ENCODE measurements around the gene PRPF39. TPM values are rescaled to one million over a fixed set of nuclear protein-coding genes. Genes with fewer than 3 reads are reported as not detected.
A peak's percentile ranks its signal among the peaks of the same experiment; 100 is the strongest.

PRPF39 gene
- total and polyA plus RNA-seq, 2 of the 13 experiments (the other 11 are each of a cell fraction or from before 2014, with no cell fraction given) = 44.2 to 65.0 TPM

DNA sequence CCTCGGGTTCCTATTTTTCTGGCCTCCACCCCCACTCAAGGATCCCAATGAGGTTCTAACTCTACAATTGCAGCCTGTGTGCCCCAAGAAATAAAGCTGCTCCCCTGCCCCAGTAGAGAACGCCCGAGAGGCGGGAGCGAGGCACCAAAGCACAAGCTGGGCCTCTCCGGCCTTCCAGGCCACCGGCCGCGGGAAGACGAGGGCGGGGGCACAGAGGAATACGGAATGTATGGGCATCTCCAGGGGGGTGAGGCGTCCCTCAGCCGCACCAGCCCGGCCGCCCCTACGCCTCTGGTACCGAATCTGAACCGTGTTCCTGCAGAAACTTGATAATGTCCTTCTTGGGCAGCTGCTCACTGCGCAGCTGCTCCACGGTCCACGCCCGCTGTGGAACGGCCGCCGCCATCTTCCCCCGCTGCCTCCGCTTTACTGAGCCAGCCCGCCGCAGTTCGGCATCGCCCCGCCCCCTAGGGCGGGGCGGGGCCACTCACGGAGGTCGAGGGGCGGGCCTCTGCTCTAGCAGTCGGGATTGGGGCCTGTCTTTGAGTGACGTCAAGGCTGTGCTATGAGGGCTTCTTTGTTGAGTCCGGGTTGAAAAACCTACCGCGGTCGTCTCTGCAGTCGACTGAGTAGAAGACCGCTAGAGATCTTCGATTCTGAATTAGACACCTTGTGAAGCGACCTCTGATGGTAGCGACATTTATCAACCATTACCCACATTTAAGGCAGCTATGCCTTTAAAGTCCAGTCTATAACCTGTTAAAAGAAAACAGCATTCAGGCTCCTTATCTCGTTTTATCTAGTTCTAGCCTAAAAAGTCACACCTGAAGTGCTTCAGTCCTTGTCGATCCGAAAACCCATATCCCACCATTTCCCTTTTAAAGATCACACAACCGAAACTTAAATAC is 50.4 kb downstream of the PRPF39 start, which contains the start of gene FKBP3 (continued):
- no peak for TF ChIP-seq SUZ12 (IDR thresholded peaks at IDR 0.05; ENCODE audit: low read depth, low read length)
- no peak for TF ChIP-seq ATF4 (CRISPR knock-in tag; IDR thresholded peaks at IDR 0.05)
- TF ChIP-seq ZNF572 (CRISPR knock-in tag; IDR thresholded peaks at IDR 0.05) = no peak
- TF ChIP-seq ZNF354B (CRISPR knock-in tag; IDR thresholded peaks at IDR 0.05) = no peak
- TF ChIP-seq HNRNPK (IDR thresholded peaks at IDR 0.05; ENCODE audit: low read depth, low read length, poor library complexity, severe bottlenecking) = peak; percentile 21
- TF ChIP-seq, protein P1, sequence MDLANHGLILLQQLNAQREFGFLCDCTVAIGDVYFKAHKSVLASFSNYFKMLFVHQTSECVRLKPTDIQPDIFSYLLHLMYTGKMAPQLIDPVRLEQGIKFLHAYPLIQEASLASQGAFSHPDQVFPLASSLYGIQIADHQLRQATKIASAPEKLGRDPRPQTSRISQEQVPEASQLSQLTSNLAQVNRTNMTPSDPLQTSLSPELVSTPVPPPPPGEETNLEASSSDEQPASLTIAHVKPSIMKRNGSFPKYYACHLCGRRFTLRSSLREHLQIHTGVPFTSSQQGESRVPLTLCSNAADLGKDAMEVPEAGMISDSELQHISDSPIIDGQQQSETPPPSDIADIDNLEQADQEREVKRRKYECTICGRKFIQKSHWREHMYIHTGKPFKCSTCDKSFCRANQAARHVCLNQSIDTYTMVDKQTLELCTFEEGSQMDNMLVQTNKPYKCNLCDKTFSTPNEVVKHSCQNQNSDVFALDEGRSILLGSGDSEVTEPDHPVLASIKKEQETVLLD (CRISPR knock-in tag; IDR thresholded peaks at IDR 0.05; ENCODE audit: low read depth) = no peak
- TF ChIP-seq, protein P2, sequence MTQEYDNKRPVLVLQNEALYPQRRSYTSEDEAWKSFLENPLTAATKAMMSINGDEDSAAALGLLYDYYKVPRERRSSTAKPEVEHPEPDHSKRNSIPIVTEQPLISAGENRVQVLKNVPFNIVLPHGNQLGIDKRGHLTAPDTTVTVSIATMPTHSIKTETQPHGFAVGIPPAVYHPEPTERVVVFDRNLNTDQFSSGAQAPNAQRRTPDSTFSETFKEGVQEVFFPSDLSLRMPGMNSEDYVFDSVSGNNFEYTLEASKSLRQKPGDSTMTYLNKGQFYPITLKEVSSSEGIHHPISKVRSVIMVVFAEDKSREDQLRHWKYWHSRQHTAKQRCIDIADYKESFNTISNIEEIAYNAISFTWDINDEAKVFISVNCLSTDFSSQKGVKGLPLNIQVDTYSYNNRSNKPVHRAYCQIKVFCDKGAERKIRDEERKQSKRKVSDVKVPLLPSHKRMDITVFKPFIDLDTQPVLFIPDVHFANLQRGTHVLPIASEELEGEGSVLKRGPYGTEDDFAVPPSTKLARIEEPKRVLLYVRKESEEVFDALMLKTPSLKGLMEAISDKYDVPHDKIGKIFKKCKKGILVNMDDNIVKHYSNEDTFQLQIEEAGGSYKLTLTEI (CRISPR knock-in tag; conservative IDR thresholded peaks at IDR 0.05) = no peak
- no peak for TF ChIP-seq ZNF766 (CRISPR knock-in tag; IDR thresholded peaks at IDR 0.05; ENCODE audit: borderline replicate concordance)
- TF ChIP-seq ZSCAN21 (CRISPR knock-in tag; IDR thresholded peaks at IDR 0.05; ENCODE audit: borderline replicate concordance) = peak; percentile 69; the same call in 1 of the 2 replicates
- no peak for TF ChIP-seq NFAT5 (CRISPR knock-in tag; IDR thresholded peaks at IDR 0.05)
- TF ChIP-seq ZC3H4 (CRISPR knock-in tag; IDR thresholded peaks at IDR 0.05; ENCODE audit: borderline replicate concordance) = no peak
- TF ChIP-seq ZNF510 (CRISPR knock-in tag; IDR thresholded peaks at IDR 0.05; ENCODE audit: low read depth) = 0 out of 2 replicates have a peak, but pooled peaks have one; percentile 72
- 0 out of 2 replicates have a peak, but pooled peaks have one; percentile 48 for TF ChIP-seq ZSCAN29 (CRISPR knock-in tag; conservative IDR thresholded peaks at IDR 0.05)
- TF ChIP-seq, protein P3, sequence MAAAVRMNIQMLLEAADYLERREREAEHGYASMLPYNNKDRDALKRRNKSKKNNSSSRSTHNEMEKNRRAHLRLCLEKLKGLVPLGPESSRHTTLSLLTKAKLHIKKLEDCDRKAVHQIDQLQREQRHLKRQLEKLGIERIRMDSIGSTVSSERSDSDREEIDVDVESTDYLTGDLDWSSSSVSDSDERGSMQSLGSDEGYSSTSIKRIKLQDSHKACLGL (CRISPR knock-in tag; IDR thresholded peaks at IDR 0.05) = no peak
- TF ChIP-seq, protein P4, sequence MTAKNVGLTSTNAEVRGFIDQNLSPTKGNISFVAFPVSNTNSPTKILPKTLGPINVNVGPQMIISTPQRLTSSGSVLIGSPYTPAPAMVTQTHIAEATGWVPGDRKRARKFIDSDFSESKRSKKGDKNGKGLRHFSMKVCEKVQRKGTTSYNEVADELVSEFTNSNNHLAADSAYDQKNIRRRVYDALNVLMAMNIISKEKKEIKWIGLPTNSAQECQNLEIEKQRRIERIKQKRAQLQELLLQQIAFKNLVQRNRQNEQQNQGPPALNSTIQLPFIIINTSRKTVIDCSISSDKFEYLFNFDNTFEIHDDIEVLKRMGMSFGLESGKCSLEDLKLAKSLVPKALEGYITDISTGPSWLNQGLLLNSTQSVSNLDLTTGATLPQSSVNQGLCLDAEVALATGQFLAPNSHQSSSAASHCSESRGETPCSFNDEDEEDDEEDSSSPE (CRISPR knock-in tag; IDR thresholded peaks at IDR 0.05) = no peak
- peak; percentile 82 for TF ChIP-seq SP4 (CRISPR knock-in tag; IDR thresholded peaks at IDR 0.05)

Data from HepG2 (cell line).